ENCODE data around the gene WDTC1.

WDTC1 gene

DNA sequence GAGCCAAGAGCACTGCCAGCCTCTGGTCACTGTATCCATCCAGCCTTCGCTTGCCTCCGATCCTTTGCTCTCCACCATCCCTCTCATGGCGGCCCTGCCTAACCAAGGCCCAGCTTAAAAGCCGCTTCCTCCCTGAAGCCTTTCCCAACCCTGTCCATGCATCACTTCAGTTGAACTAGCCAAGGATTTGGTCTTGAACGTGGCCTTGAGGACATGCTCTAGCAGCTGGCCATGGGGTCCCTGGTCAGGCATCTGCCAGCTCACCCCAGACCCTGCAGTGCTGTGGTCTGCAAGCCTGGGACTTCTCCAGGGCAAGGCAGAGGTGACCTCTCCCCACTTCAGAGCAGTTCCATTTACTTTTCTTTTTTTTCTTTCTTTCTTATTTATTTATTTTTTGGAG, 102.3 kb downstream of the WDTC1 start:
- no peak for TF ChIP-seq SUZ12 (IDR thresholded peaks at IDR 0.05; ENCODE audit: extremely low read depth, insufficient read depth, insufficient read length)
- Histone ChIP-seq H3K9ac (ENCODE audit: insufficient read length, low read depth) (no peak overlapping the region), H3K4me1 (ENCODE audit: insufficient read depth, insufficient read length) (peaks cover 19% of the 10 kb centered on the region), H3K27me3 (ENCODE audit: insufficient read depth, insufficient read length) (no peaks in the 10 kb centered on the region), H3K4me3 (ENCODE audit: insufficient read length, low read depth) (no peak overlapping the region), H3K36me3 (ENCODE audit: insufficient read depth, insufficient read length, low read length) (peaks cover 52% of the 10 kb centered on the region), H3K9me3 (ENCODE audit: insufficient read depth, low read length) (no peaks in the 10 kb centered on the region)
- DNase-seq (ENCODE audit: low read depth, low spot score): no peak

- DNase-seq (ENCODE audit: low read depth, low spot score): no peak
- Histone ChIP-seq H3K9me3 (ENCODE audit: insufficient read depth, low read length) (no peaks in the 10 kb centered on the region), H3K27me3 (ENCODE audit: insufficient read depth, insufficient read length) (no peaks in the 10 kb centered on the region), H3K4me1 (ENCODE audit: insufficient read depth, insufficient read length) (peaks cover 31% of the 10 kb centered on the region), H3K36me3 (ENCODE audit: insufficient read depth, insufficient read length, low read length) (peaks cover 35% of the 10 kb centered on the region), H3K4me3 (ENCODE audit: insufficient read length, low read depth) (no peak overlapping the region), H3K9ac (ENCODE audit: insufficient read length, low read depth) (peak overlapping the region; percentile 51)
- TF ChIP-seq ZNF274 (IDR thresholded peaks at IDR 0.05; ENCODE audit: low read depth, low read length) (no peak), SUZ12 (IDR thresholded peaks at IDR 0.05; ENCODE audit: extremely low read depth, insufficient read depth, insufficient read length) (no peak)
Measured at GRCh38 chr1:27338751-27339150, 104.3 kb downstream of the WDTC1 start.

DNA sequence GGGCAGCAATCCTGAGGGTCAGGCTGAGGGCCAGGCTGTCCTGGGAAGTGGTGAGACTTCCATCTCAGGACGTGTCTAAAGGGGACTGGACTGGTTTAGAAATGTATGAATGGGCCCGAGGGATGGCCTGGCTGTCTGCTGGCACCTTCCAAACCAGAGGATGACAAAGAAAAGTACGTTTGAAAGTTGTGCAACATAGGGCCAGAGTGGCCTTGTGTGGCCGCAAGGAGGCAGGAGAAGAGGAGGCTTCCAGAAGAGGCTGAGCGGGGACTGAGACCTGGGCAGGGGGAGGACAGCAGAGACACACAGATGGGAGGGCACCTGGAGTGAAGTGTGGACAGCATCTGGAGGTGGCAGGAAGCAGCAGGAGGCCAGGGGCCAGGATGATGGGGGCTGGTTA, 104.8 kb downstream of the WDTC1 start:
- Histone ChIP-seq H3K36me3 (ENCODE audit: insufficient read depth, insufficient read length, low read length) (peaks cover 30% of the 10 kb centered on the region), H3K9me3 (ENCODE audit: insufficient read depth, low read length) (no peaks in the 10 kb centered on the region), H3K4me1 (ENCODE audit: insufficient read depth, insufficient read length) (peaks cover 31% of the 10 kb centered on the region), H3K4me3 (ENCODE audit: insufficient read length, low read depth) (no peak overlapping the region), H3K27me3 (ENCODE audit: insufficient read depth, insufficient read length) (no peaks in the 10 kb centered on the region), H3K9ac (ENCODE audit: insufficient read length, low read depth) (peak overlapping the region; percentile 51)
- DNase-seq (ENCODE audit: low read depth, low spot score): no peak
- TF ChIP-seq ZNF274 (IDR thresholded peaks at IDR 0.05; ENCODE audit: low read depth, low read length): no peak
- no peak for TF ChIP-seq SUZ12 (IDR thresholded peaks at IDR 0.05; ENCODE audit: extremely low read depth, insufficient read depth, insufficient read length)
- TF ChIP-seq YY1 (IDR thresholded peaks at IDR 0.05; ENCODE audit: insufficient read depth, insufficient read length): no peak

- peaks cover 31% of the 10 kb centered on the region for H3K4me1 ChIP-seq (ENCODE audit: insufficient read depth, insufficient read length)
- TF ChIP-seq SUZ12 (IDR thresholded peaks at IDR 0.05; ENCODE audit: extremely low read depth, insufficient read depth, insufficient read length) (no peak), YY1 (IDR thresholded peaks at IDR 0.05; ENCODE audit: insufficient read depth, insufficient read length) (no peak), ZNF274 (IDR thresholded peaks at IDR 0.05; ENCODE audit: low read depth, low read length) (no peak)
- peak within 1 kb of the TSS; percentile 68 for H3K9ac ChIP-seq (ENCODE audit: insufficient read length, low read depth)
- peak within 1 kb of the TSS; percentile 29 for H3K4me3 ChIP-seq (ENCODE audit: insufficient read length, low read depth)
- no peak for DNase-seq (ENCODE audit: low read depth, low spot score)
- no peaks in the 10 kb centered on the region for H3K27me3 ChIP-seq (ENCODE audit: insufficient read depth, insufficient read length)
- H3K9me3 ChIP-seq (ENCODE audit: insufficient read depth, low read length): no peaks in the 10 kb centered on the region
- peaks cover 24% of the 10 kb centered on the region for H3K36me3 ChIP-seq (ENCODE audit: insufficient read depth, insufficient read length, low read length)
Measured at GRCh38 chr1:27341525-27342252, 107.3 kb downstream of the WDTC1 start, which contains the start of gene SYTL1. Gene SYTL1 (plus strand): TSS chr1:27342022. CDS start chr1:27345335, 3,313 bp downstream.

DNA sequence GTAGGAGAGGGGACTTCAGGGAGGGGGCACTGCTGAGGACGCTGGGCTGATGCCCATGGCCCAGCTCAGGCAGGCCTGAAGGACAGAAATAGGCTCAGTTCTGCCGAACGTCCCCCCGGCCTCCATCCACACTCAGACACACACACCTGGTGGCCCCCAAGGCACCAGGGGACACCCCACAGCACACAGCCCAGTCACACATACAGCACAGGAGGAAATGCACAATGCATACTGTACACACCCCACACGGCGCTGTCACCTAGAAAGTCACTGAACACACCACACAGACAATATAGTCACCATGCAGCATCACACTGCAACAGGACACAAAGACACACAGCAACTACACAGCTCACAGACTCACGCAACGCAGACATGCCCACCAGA, 108.0 kb downstream of the WDTC1 start:
- no peaks in the 10 kb centered on the region for H3K27me3 ChIP-seq (ENCODE audit: insufficient read depth, insufficient read length)
- no peak for TF ChIP-seq ZNF274 (IDR thresholded peaks at IDR 0.05; ENCODE audit: low read depth, low read length)
- no peak for TF ChIP-seq YY1 (IDR thresholded peaks at IDR 0.05; ENCODE audit: insufficient read depth, insufficient read length)
- TF ChIP-seq SUZ12 (IDR thresholded peaks at IDR 0.05; ENCODE audit: extremely low read depth, insufficient read depth, insufficient read length): no peak
- peak overlapping the region; percentile 68 for H3K9ac ChIP-seq (ENCODE audit: insufficient read length, low read depth)
- peaks cover 29% of the 10 kb centered on the region for H3K36me3 ChIP-seq (ENCODE audit: insufficient read depth, insufficient read length, low read length)
- no peaks in the 10 kb centered on the region for H3K9me3 ChIP-seq (ENCODE audit: insufficient read depth, low read length)
- H3K4me3 ChIP-seq (ENCODE audit: insufficient read length, low read depth): peak overlapping the region; percentile 29
- H3K4me1 ChIP-seq (ENCODE audit: insufficient read depth, insufficient read length): peaks cover 36% of the 10 kb centered on the region
- no peak for DNase-seq (ENCODE audit: low read depth, low spot score)

- no peak for DNase-seq (ENCODE audit: low read depth, low spot score)
- peak overlapping the region; percentile 68 for H3K9ac ChIP-seq (ENCODE audit: insufficient read length, low read depth)
Measured at GRCh38 chr1:27342778-27343638, 108.6 kb downstream of the WDTC1 start.

DNA sequence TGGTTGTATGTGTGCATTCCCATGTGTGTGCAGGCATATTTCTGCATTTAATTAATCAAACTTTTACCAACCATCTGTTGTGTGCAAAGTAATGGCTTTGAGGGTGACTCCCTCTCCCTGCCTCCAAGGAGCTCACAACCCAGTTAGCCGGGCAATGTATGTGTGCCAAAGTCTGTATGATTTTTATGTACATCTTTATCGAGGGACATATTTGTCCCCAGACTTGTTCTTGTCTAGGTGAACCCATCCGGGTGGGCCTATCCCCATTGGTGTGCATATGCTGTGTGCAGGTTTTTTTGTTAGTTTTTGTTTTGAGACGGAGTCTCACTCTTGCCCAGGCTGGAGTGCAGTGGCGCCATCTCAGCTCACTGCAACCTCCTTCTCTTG, 109.2 kb downstream of the WDTC1 start:
- no peak for DNase-seq (ENCODE audit: low read depth, low spot score)
- Histone ChIP-seq H3K4me3 (ENCODE audit: insufficient read length, low read depth) (no peak overlapping the region), H3K9me3 (ENCODE audit: insufficient read depth, low read length) (no peaks in the 10 kb centered on the region), H3K27me3 (ENCODE audit: insufficient read depth, insufficient read length) (no peaks in the 10 kb centered on the region), H3K36me3 (ENCODE audit: insufficient read depth, insufficient read length, low read length) (peaks cover 36% of the 10 kb centered on the region), H3K4me1 (ENCODE audit: insufficient read depth, insufficient read length) (peaks cover 38% of the 10 kb centered on the region), H3K9ac (ENCODE audit: insufficient read length, low read depth) (peak overlapping the region; percentile 68)
- TF ChIP-seq SUZ12 (IDR thresholded peaks at IDR 0.05; ENCODE audit: extremely low read depth, insufficient read depth, insufficient read length) (no peak), ZNF274 (IDR thresholded peaks at IDR 0.05; ENCODE audit: low read depth, low read length) (no peak), YY1 (IDR thresholded peaks at IDR 0.05; ENCODE audit: insufficient read depth, insufficient read length) (no peak)

More at GRCh38 chr1:27342778-27343638, 108.6 kb downstream of the WDTC1 start:
- H3K36me3 ChIP-seq (ENCODE audit: insufficient read depth, insufficient read length, low read length): peaks cover 35% of the 10 kb centered on the region
- no peaks in the 10 kb centered on the region for H3K27me3 ChIP-seq (ENCODE audit: insufficient read depth, insufficient read length)
- no peak for TF ChIP-seq YY1 (IDR thresholded peaks at IDR 0.05; ENCODE audit: insufficient read depth, insufficient read length)
- TF ChIP-seq SUZ12 (IDR thresholded peaks at IDR 0.05; ENCODE audit: extremely low read depth, insufficient read depth, insufficient read length): no peak
- TF ChIP-seq ZNF274 (IDR thresholded peaks at IDR 0.05; ENCODE audit: low read depth, low read length): no peak
- peaks cover 41% of the 10 kb centered on the region for H3K4me1 ChIP-seq (ENCODE audit: insufficient read depth, insufficient read length)
- H3K9me3 ChIP-seq (ENCODE audit: insufficient read depth, low read length): no peaks in the 10 kb centered on the region
- H3K4me3 ChIP-seq (ENCODE audit: insufficient read length, low read depth): peak overlapping the region; percentile 29

All from NT2/D1 (cell line).